Activated naive CD4-positive, alpha-beta T cell treated with anti-CD3 and anti-CD28 coated beads, Interleukin-2, amount 50 U/mL, for 16 hours (primary cell): Measurements from ENCODE around the gene PER1.

ENCODE experiments used
- DNase-seq: peaks from one replicate; pipeline ENCODE4 v3.0.0-alpha.2; 2020

PER1 gene

GRCh38 chr17:8151120-8151640 is 1.0 kb downstream of the PER1 start:
- DNase-seq, result peak; percentile 88

GRCh38 chr17:8150194-8151119 is 1.7 kb downstream of the PER1 start:
- DNase-seq, result no peak

GRCh38 chr17:8149419-8150193 is 2.6 kb downstream of the PER1 start:
- no peak for DNase-seq

GRCh38 chr17:8148560-8148959 is 3.6 kb downstream of the PER1 start:
- no peak for DNase-seq

GRCh38 chr17:8147805-8148404 is 4.3 kb downstream of the PER1 start:
- DNase-seq, result no peak

- no peak for DNase-seq
These were observed 4.9 kb downstream of the PER1 start for GRCh38 chr17:8147141-8147804.

GRCh38 chr17:8146381-8147140 is 5.6 kb downstream of the PER1 start:
- DNase-seq, result no peak

- DNase-seq, result no peak
These were observed 6.4 kb downstream of the PER1 start for GRCh38 chr17:8145811-8146210.

GRCh38 chr17:8144401-8145231 is 7.6 kb downstream of the PER1 start:
- DNase-seq, result no peak

GRCh38 chr17:8143581-8144400 is 8.4 kb downstream of the PER1 start:
- no peak for DNase-seq

GRCh38 chr17:8142887-8143580 is 9.2 kb downstream of the PER1 start:
- DNase-seq, result no peak

GRCh38 chr17:8142158-8142886 is 9.9 kb downstream of the PER1 start:
- DNase-seq, result no peak

GRCh38 chr17:8141741-8142140 is 10.5 kb downstream of the PER1 start:
- DNase-seq, result no peak

- DNase-seq, result no peak
These were observed 11.2 kb downstream of the PER1 start for GRCh38 chr17:8141045-8141444.

GRCh38 chr17:8140065-8141029 is 11.9 kb downstream of the PER1 start:
- DNase-seq, result no peak

- DNase-seq, result peak; percentile 95
These were observed 13.4 kb downstream of the PER1 start for GRCh38 chr17:8138672-8139371.

- DNase-seq, result no peak
These were observed 13.9 kb downstream of the PER1 start for GRCh38 chr17:8138374-8138671.
